Right lobe of liver (tissue), 6 donors: ENCODE data around the gene PKIG. TPM values are rescaled to one million over a fixed set of nuclear protein-coding genes. Genes with fewer than 3 reads are reported as not detected.
A peak's percentile ranks its signal among the peaks of the same experiment; 100 is the strongest.

Source experiments
- ATAC-seq, 4 donors: fragments of 200-7000 bp; cut with Tn5 transposase; one replicate each; pipeline ENCODE4 v1.9.1; 2020; ENCODE audit warnings: mild to moderate bottlenecking in 4 of 4, moderate library complexity in 4 of 4
- DNase-seq, 3 donors: peaks; one replicate each; pipeline ENCODE4 v3.0.0-alpha.2; 2020
- H3K27ac ChIP-seq, 3 donors: fragments of 200-600 bp; one replicate each; pipeline ENCODE4 v1.8.0; 2022
- H3K27me3 ChIP-seq, 2 donors: fragments of 200-600 bp; one replicate each; pipeline ENCODE4 v1.8.0; 2022
- H3K36me3 ChIP-seq, 4 donors: fragments of 200-600 bp; sonication (generic) in 1 of 4; one replicate each; pipeline versions ENCODE4 v1.5.1 to v1.8.0; 2017 to 2022; ENCODE audit warnings: control low read depth in 1 of 4
- H3K4me1 ChIP-seq, 4 donors: fragments of 200-600 bp; sonication (generic) in 1 of 4; one replicate each; pipeline versions ENCODE4 v1.5.1 to v1.8.0; 2017 to 2022; ENCODE audit warnings: control low read depth in 1 of 4
- H3K4me3 ChIP-seq, 3 donors: fragments of 200-600 bp; one replicate each; pipeline ENCODE4 v1.8.0; 2022
- H3K9me3 ChIP-seq, 4 donors: fragments of 200-600 bp; sonication (generic) in 1 of 4; one replicate each; pipeline versions ENCODE4 v1.5.1 to v1.8.0; 2017 to 2022; ENCODE audit warnings: control low read depth in 1 of 4
- POLR2A ChIP-seq: fragments of 450-650 bp; IDR thresholded peaks from one replicate; pipeline ENCODE4 v1.6.1; 2017; ENCODE audit warnings: antibody characterized with exemption, mild to moderate bottlenecking
- WGBS: methylation state at CpG from one replicate; pipeline ENCODE4 v1.1.6; 2018; ENCODE audit warnings: low coverage, low lambda C conversion rate; ENCODE audit not compliant: insufficient coverage; ENCODE audit errors: missing lambda C conversion rate; 5-methylcytosine and 5-hydroxymethylcytosine counted together
- intact Hi-C, 2 donors: fragments of 100-400 bp; cut with DNase I; formaldehyde crosslinking; loops; one replicate each; pipeline versions ENCODE4 v1.11.2 to v1.14.1; 2022
- total RNA-seq, 6 experiments: library from RNA; depleted of rRNA in 2 of 6; stranded (reverse); fragments of >200 nt in 2 of 6; fragmentation: NEBNext Ultra II Directional in 3 of 6; extraction: Animal tissue kit (Norgen Biotek cat#: 25700) in 3 of 6; gene quantifications; one replicate each; pipeline versions ENCODE4 v1.1.0 to v1.2.4, GENCODE V29; 2016 to 2023
- TF ChIP-seq, protein P1 (sequence below), 4 donors: fragments of 200-600 bp in 3 of 4; fragments of 450-650 bp in 1 of 4; IDR thresholded peaks; one replicate each; pipeline versions ENCODE4 v1.5.1 to v1.8.0; 2016 to 2022; ENCODE audit warnings: antibody characterized with exemption in 4 of 4, mild to moderate bottlenecking in 2 of 4
- donor health status: DM: no; HTN: yes; CAD: no.
- donor health status: DM: no; HTN: no; CAD: no.
- donor health status: DM: no; HTN: no; CAD: no.
- donor health status: DM: no; HTN: yes; CAD: no.
- donor health status: DM: no; HTN: yes; CAD: no.

Gene PKIG
- total RNA-seq, 6 experiments from 2014 or later = 11.7 to 31.7 (median 21.8) TPM

DNA sequence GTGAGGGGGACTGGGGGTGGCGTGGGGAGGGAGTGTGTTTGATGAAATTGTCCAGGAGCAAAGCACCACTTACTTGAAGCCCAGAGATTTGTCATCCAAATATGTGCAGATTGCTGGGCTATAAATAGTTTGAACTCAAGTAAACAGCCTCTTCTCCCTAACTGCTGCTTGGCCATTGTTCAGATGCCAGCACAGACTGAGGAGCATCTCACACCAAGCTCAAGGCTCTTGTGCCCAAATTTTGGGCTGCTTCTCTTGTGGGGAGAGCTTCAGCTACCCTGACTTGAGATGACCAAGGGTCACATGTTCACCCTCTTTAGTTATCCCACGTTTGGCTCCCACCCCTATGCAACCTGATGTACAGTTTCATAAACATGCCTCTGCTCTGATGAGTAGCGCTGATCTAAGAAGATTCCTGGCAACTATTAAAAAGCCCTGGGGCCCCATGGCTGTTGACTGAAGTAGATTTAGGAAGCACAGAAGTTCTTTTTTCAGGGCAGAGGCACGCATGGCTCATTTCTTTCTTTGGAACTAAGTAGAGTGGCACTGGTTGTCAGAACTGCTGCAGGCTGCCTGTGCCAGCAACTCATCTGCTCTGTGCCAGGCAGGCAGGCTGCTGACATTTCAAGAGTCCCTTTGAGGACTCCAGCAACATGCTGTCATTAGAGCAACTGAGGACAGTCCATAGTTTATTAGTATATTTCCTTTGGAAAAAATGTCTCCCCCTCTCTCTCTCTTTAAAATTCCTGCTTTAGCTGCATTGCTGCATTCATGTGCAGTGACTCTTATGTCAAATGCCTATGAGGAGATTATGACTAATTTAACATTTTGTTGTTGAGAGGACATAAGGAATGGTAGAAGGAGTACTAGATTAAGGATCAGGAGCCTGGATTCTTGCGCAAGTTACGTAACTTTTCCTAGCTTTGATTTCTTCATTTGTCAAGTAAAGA, 9.6 kb upstream of the PKIG start:
- WGBS = 68% methylated on average over 6 of the region's 6 CpGs

DNA sequence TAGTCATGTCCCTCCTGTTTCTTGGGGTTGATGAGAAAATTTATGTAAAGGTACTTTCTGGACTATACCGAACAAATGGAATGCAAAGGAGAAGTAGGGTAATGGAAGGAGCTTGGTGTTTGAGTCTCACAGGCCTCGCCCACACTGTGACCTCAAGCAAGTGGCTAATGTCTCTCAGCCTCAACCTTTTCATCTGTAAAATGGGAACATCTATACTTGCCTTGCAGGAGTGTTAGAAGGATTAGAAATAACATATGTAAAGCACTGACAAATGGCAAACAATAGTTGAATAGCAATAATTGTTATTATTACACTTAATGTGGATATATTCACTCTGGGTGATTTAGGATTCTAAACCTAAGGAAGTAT, 8.9 kb upstream of the PKIG start:
- Histone ChIP-seq H3K36me3 (no peaks in the 10 kb centered on the region), H3K27me3 (no peaks in the 10 kb centered on the region), H3K4me1 (peaks cover 0 to 7% (median 0%) of the 10 kb centered on the region in 4 donors), H3K9me3 (no peaks in the 10 kb centered on the region), H3K4me3 (no peak overlapping the region), H3K27ac (no peak overlapping the region)
- WGBS = 100% methylated on average over 2 of the region's 2 CpGs
- intact Hi-C loops = no loop called here
- no peak for DNase-seq
- no peak for TF ChIP-seq POLR2A
- TF ChIP-seq, protein P1, sequence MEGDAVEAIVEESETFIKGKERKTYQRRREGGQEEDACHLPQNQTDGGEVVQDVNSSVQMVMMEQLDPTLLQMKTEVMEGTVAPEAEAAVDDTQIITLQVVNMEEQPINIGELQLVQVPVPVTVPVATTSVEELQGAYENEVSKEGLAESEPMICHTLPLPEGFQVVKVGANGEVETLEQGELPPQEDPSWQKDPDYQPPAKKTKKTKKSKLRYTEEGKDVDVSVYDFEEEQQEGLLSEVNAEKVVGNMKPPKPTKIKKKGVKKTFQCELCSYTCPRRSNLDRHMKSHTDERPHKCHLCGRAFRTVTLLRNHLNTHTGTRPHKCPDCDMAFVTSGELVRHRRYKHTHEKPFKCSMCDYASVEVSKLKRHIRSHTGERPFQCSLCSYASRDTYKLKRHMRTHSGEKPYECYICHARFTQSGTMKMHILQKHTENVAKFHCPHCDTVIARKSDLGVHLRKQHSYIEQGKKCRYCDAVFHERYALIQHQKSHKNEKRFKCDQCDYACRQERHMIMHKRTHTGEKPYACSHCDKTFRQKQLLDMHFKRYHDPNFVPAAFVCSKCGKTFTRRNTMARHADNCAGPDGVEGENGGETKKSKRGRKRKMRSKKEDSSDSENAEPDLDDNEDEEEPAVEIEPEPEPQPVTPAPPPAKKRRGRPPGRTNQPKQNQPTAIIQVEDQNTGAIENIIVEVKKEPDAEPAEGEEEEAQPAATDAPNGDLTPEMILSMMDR (IDR thresholded peaks at IDR 0.05) = no peak
- no peak for ATAC-seq

More for the DNA sequence above, 9.6 kb upstream of the PKIG start:
- intact Hi-C loops = no loop called here
- H3K27me3 ChIP-seq = no peaks in the 10 kb centered on the region
- DNase-seq (no peak), ATAC-seq (peak; percentile 30 to 56 (median 35))
- TF ChIP-seq, protein P1 (IDR thresholded peaks at IDR 0.05) = no peak
- TF ChIP-seq POLR2A = no peak
- peak overlapping the region in 1 of 3 donors; percentile 36 for H3K27ac ChIP-seq
- H3K4me3 ChIP-seq = no peak overlapping the region
- no peaks in the 10 kb centered on the region for H3K9me3 ChIP-seq
- no peaks in the 10 kb centered on the region for H3K36me3 ChIP-seq
- H3K4me1 ChIP-seq = peaks cover 0 to 7% (median 0%) of the 10 kb centered on the region in 4 donors

DNA sequence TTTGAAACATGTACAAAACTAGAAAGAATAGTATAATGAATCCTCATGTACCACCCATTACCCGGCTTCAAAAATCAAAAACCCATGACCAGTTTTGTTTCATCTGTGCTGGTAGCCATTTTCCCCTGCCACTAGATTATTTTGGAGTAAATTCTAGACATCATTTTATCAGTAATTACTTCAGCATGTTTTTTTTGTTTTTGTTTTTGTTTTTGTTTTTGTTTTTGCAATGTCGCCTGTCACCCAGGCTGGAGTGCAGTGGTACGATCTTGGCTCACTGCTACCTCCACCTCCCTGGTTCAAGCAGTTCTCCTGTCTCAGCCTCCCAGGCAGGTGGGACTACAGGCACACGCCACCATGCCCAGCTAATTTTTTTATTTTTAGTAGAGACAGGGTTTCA, 8.0 kb upstream of the PKIG start:
- H3K36me3 ChIP-seq = no peaks in the 10 kb centered on the region
- ATAC-seq (no peak), DNase-seq (no peak)
- H3K27me3 ChIP-seq = no peaks in the 10 kb centered on the region
- no peak overlapping the region for H3K4me3 ChIP-seq
- no peaks in the 10 kb centered on the region for H3K9me3 ChIP-seq
- H3K4me1 ChIP-seq = peaks cover 0 to 7% (median 0%) of the 10 kb centered on the region in 4 donors
- intact Hi-C loops = no loop called here
- WGBS = 85% methylated on average over 4 of the region's 4 CpGs
- TF ChIP-seq POLR2A = no peak
- TF ChIP-seq, protein P1 (IDR thresholded peaks at IDR 0.05) = no peak
- H3K27ac ChIP-seq = no peak overlapping the region

DNA sequence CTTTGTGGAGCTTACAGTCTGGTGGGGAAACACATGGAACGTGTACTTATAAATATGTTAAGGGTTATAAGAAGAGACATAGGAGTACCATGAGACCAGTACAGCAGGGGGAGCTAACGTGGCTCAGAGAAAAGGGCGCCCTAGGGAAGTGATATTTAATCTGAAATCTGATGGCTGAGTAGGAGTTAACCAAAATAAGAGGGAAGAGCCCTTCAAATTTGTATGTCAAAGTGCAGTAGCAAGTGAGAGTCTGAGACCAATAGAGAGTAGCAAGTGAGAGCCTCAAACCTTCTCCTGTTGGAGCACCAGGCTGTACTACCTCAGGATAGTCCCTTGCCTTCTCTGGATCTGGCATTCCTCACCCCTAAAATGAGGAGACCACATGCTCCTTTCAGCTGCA, 6.1 kb upstream of the PKIG start:
- DNase-seq (no peak), ATAC-seq (peak; percentile 41 to 61 (median 52))
- 47% methylated on average over 3 of the region's 3 CpGs for WGBS
- no peak for TF ChIP-seq POLR2A
- TF ChIP-seq, protein P1 (IDR thresholded peaks at IDR 0.05) = peak in 2 of 4 donors; percentile 10 to 15
- Histone ChIP-seq H3K9me3 (no peaks in the 10 kb centered on the region), H3K27me3 (no peaks in the 10 kb centered on the region), H3K4me3 (no peak overlapping the region), H3K27ac (no peak overlapping the region), H3K36me3 (no peaks in the 10 kb centered on the region), H3K4me1 (peaks cover 0 to 7% (median 0%) of the 10 kb centered on the region in 4 donors)
- intact Hi-C loops = no loop called here
